Motor neuron (in vitro differentiated cells): Measurements from ENCODE around the gene NBEAL2. TPM values are rescaled to one million over a fixed set of nuclear protein-coding genes. Genes with fewer than 3 reads are reported as not detected.

Experiments used
- ATAC-seq, 8 experiments: fragments of 200-7000 bp; cut with Tn5 transposase; replicated peaks in 6 of 8; 2 replicates each; pipeline ENCODE4 v1.8.0; 2021; ENCODE audit warnings: mild to moderate bottlenecking in 8 of 8, moderate library complexity in 8 of 8
- H3K27ac ChIP-seq, 2 donors: fragments of 250-450 bp; sonication (Bioruptor Pico); 2 replicates each; pipeline ENCODE4 v1.9.0; 2021; ENCODE audit warnings: antibody characterized with exemption in 2 of 2, mild to moderate bottlenecking in 2 of 2, moderate library complexity in 1 of 2
- H3K4me1 ChIP-seq, 2 donors: fragments of 250-450 bp; sonication (Bioruptor Pico); replicated peaks in 1 of 2; 2 replicates each; pipeline ENCODE4 v1.6.1; 2021; ENCODE audit warnings: antibody characterized with exemption in 2 of 2, mild to moderate bottlenecking in 2 of 2, moderate library complexity in 1 of 2
- H3K4me3 ChIP-seq, 5 donors: fragments of 250-450 bp; sonication (Bioruptor Pico); 2 replicates each; pipeline ENCODE4 v1.9.0; 2021; ENCODE audit warnings: antibody characterized with exemption in 5 of 5, mild to moderate bottlenecking in 5 of 5, moderate library complexity in 4 of 5
- WGBS, 10 experiments: fragments of 450-650 bp; shearing (Covaris generic); methylation state at CpG; one replicate each; pipeline ENCODE4 v1.0.0; 2022; 5-methylcytosine and 5-hydroxymethylcytosine counted together
- in situ Hi-C, 9 experiments: fragments of 400-800 bp; cut with MboI; loops; one replicate each; pipeline ENCODE4 v1.15.0; 2021; ENCODE audit warnings: low sequenced_read_pairs in 9 of 9, low pct_unique_long_range_greater_than_20kb in 2 of 9; ENCODE audit not compliant: unreplicated experiment in 9 of 9
- total RNA-seq, 8 experiments: library from RNA; unstranded; fragments of 300-600 nt; gene quantifications; 2 replicates each; pipeline versions ENCODE4 v1.2.3 to v1.2.4, GENCODE V29; 2022

NBEAL2 gene
- total RNA-seq, 8 experiments from 2014 or later = 1.7 to 23.4 (median 4.4) TPM

GRCh38 chr3:47054412-47054811 lies 74.9 kb downstream of the NBEAL2 start:
- Histone ChIP-seq H3K27ac (no peak overlapping the region), H3K4me3 (no peak overlapping the region), H3K4me1 (no peaks in the 10 kb centered on the region)
- in situ Hi-C loops = no loop called here
- ATAC-seq = no peak

DNA sequence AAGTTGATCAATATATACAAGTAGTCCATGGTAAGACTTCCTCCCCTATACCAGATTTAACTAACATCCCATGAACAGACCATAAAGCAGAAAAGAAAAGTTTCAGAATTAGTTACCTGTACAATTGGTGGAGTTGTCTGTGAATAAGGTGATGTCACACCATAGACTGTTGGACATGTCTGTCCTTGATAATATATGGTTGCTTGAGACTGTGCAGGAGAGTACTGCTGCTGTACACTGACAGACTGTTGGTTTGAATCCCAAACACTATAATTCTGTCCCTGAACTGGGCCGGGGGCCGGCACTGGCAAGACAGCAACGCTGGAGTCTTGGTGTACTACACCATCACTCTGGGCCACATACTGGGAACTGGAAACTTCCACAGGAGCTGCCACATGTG lies 77.2 kb downstream of the NBEAL2 start:
- in situ Hi-C loops = no loop called here
- ATAC-seq = no peak
- 93 to 100% methylated on average over 1 to 3 of the region's 3 CpGs; no CpG with 5 or more reads in 8 of the 10 experiments for WGBS, 10 experiments
- Histone ChIP-seq H3K27ac (no peak overlapping the region), H3K4me1 (no peaks in the 10 kb centered on the region), H3K4me3 (no peak overlapping the region)

GRCh38 chr3:47057212-47057671 lies 77.8 kb downstream of the NBEAL2 start:
- H3K27ac ChIP-seq = no peak overlapping the region
- no peak for ATAC-seq
- no peak overlapping the region for H3K4me3 ChIP-seq
- WGBS, 10 experiments = 67 to 100% (median 97%) methylated on average over 1 to 6 of the region's 6 CpGs; no CpG with 5 or more reads in 2 of the 10 experiments
- in situ Hi-C loops = no loop called here
- no peaks in the 10 kb centered on the region for H3K4me1 ChIP-seq

Other genes starting within 250 kb of the NBEAL2 start
- gene MYL3, start 116.2 kb upstream of the NBEAL2 start, total RNA-seq = 1 to 10 TPM in 1 of 8 experiments, under 1 TPM in 1, not detected in 6; 0.38 to 2.4 TPM
- gene PTH1R, start 101.9 kb upstream of the NBEAL2 start, total RNA-seq = 1 to 10 TPM in 3 of 8 experiments, under 1 TPM in 3, not detected in 2; 0.46 to 7.8 (median 0.97) TPM
- 10 to 100 TPM; 47.1 to 65.4 (median 53.0) TPM for gene CCDC12, start 2.9 kb upstream of the NBEAL2 start, total RNA-seq
- 10 to 100 TPM; 24.0 to 67.0 (median 37.2) TPM for gene SETD2, start 184.4 kb downstream of the NBEAL2 start, total RNA-seq